Keratinocyte (primary cell): Measurements from ENCODE around the gene KRT35. TPM values are rescaled to one million over a fixed set of nuclear protein-coding genes. Genes with fewer than 3 reads are reported as not detected.

Source experiments
- DNase-seq: peaks from one replicate; pipeline ENCODE4 v3.0.0-alpha.2; 2011; ENCODE audit warnings: low read depth, missing footprints, low spot score
- FAIRE-seq: peaks from 2 replicates; lab custom pipeline; 2011; peaks lifted over from hg19 to GRCh38; lab: Jason Lieb, UNC
- H2AFZ ChIP-seq: 2 replicates; pipeline ENCODE4 v1.6.0; 2012; ENCODE audit warnings: low read length, control low read depth, inconsistent platforms; ENCODE audit not compliant: control insufficient read depth
- H3K27ac ChIP-seq: 2 replicates; pipeline ENCODE4 v1.5.1; 2011; ENCODE audit warnings: low read length; ENCODE audit not compliant: control insufficient read depth, insufficient read depth
- H3K27me3 ChIP-seq: 3 replicates; pipeline ENCODE4 v1.6.0; 2011; ENCODE audit warnings: low read length; ENCODE audit not compliant: control insufficient read depth, insufficient read depth; ENCODE audit errors: extremely low read depth
- H3K36me3 ChIP-seq, 2 experiments: 2 replicates in 1 of 2; 3 replicates in 1 of 2; pipeline ENCODE4 v1.5.1; 2011; ENCODE audit warnings: low read length in 2 of 2, mild to moderate bottlenecking in 1 of 2; ENCODE audit not compliant: control insufficient read depth in 2 of 2, insufficient read depth in 2 of 2; ENCODE audit errors: extremely low read depth in 1 of 2
- H3K4me1 ChIP-seq: 3 replicates; pipeline ENCODE4 v1.5.1; 2011; ENCODE audit warnings: low read length; ENCODE audit not compliant: control insufficient read depth, insufficient read depth; ENCODE audit errors: extremely low read depth
- H3K4me2 ChIP-seq: 3 replicates; pipeline ENCODE4 v1.6.0; 2011; ENCODE audit warnings: low read depth, low read length; ENCODE audit not compliant: control insufficient read depth, insufficient read depth; ENCODE audit errors: extremely low read depth
- H3K4me3 ChIP-seq, 3 experiments: fragments of 200-600 bp in 1 of 3; sonication (generic) in 1 of 3; 2 replicates in 2 of 3; 3 replicates in 1 of 3; pipeline ENCODE4 v1.5.1; 2011 to 2016; ENCODE audit warnings: low read length in 3 of 3, mild to moderate bottlenecking in 3 of 3, control low read depth in 2 of 3, inconsistent platforms in 1 of 3, low read depth in 1 of 3, mixed read lengths in 1 of 3, mixed run types in 1 of 3, moderate library complexity in 1 of 3; ENCODE audit not compliant: control insufficient read depth in 2 of 3, insufficient read depth in 2 of 3; ENCODE audit errors: extremely low read depth in 1 of 3
- H3K79me2 ChIP-seq: 2 replicates; pipeline ENCODE4 v1.6.0; 2012; ENCODE audit warnings: low read length; ENCODE audit not compliant: control insufficient read depth, insufficient read depth
- H3K9ac ChIP-seq: 3 replicates; pipeline ENCODE4 v1.6.0; 2011; ENCODE audit warnings: low read length; ENCODE audit not compliant: control insufficient read depth, insufficient read depth; ENCODE audit errors: extremely low read depth
- H3K9me1 ChIP-seq: 3 replicates; pipeline ENCODE4 v1.6.0; 2011; ENCODE audit warnings: low read length; ENCODE audit not compliant: control insufficient read depth, insufficient read depth; ENCODE audit errors: extremely low read depth
- H3K9me3 ChIP-seq: 2 replicates; pipeline ENCODE4 v1.5.1; 2012; ENCODE audit warnings: low read depth, low read length; ENCODE audit not compliant: control insufficient read depth
- H4K20me1 ChIP-seq: 3 replicates; pipeline ENCODE4 v1.6.0; 2011; ENCODE audit warnings: low read length; ENCODE audit not compliant: control insufficient read depth, insufficient read depth; ENCODE audit errors: extremely low read depth
- EZH2 ChIP-seq: IDR thresholded peaks from one replicate; pipeline ENCODE4 v1.6.1; 2012; ENCODE audit warnings: inconsistent platforms, mild to moderate bottlenecking, low read length, moderate library complexity
- dilution Hi-C: fragments of 300-500 bp; cut with MboI; formaldehyde crosslinking; loops from one replicate; pipeline ENCODE4 v1.7.0; 2020; ENCODE audit warnings: low sequenced_read_pairs; ENCODE audit not compliant: extremely low pct_ligation_motif_present
- polyA plus RNA-seq, 5 experiments: library from polyadenylated mRNA; depleted of rRNA in 3 of 5; stranded (reverse) in 3 of 5; stranded (forward) in 1 of 5; unstranded in 1 of 5; fragments of >200 nt; gene quantifications; 1 replicate in 1 of 5; 2 replicates in 3 of 5; 3 replicates in 1 of 5; pipeline versions ENCODE4 v1.2.1 to v1.2.3, GENCODE V29; 2011 to 2012; ENCODE audit warnings: missing spikeins in 2 of 5, low read depth in 1 of 5, low replicate concordance in 1 of 5
- TF ChIP-seq, protein P1 (sequence below), 3 experiments: IDR thresholded peaks in 1 of 3; conservative IDR thresholded peaks in 1 of 3; optimal IDR thresholded peaks in 1 of 3; 2 replicates in 2 of 3; 3 replicates in 1 of 3; pipeline versions ENCODE3 to v1.5.1; 2011; ENCODE audit warnings: low read length in 3 of 3, mild to moderate bottlenecking in 3 of 3, moderate library complexity in 2 of 3, control low read depth in 1 of 3, inconsistent platforms in 1 of 3; ENCODE audit not compliant: insufficient read depth in 2 of 3; ENCODE audit errors: extremely low read depth in 1 of 3

KRT35 gene
- polyA plus RNA-seq, 1 donor (not counting 4 experiments of a cell fraction or from before 2014, with no cell fraction given), result not detected

DNA sequence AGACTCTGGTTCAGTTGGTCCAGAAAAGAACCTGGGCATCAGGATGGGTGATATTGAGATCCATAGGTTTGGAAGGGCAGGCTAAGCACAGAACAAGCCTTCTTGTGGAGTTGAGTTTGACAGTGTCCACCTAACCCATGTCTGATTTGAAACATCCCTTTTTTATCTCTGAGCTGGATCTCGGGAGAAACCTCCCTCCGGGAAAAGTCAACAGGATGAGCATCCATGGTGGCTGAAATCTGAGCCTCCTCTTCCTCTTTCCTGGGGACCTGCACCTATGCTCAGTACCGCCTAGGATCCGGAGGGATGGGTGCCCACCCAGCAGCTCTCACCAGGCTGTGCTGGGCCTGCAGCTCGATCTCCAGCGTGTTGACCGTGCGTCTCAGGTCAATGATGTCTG is 17.2 kb downstream of the KRT35 start:
- Histone ChIP-seq H4K20me1 (no peaks in the 10 kb centered on the region), H3K4me2 (no peak overlapping the region), H3K36me3 (no peaks in the 10 kb centered on the region), H3K4me3 (no peak overlapping the region), H2AFZ (no peak overlapping the region), H3K9ac (no peak overlapping the region), H3K27ac (no peak overlapping the region), H3K27me3 (no peaks in the 10 kb centered on the region), H3K79me2 (no peaks in the 10 kb centered on the region), H3K9me3 (no peaks in the 10 kb centered on the region), H3K9me1 (no peaks in the 10 kb centered on the region), H3K4me1 (peaks cover 16% of the 10 kb centered on the region)
- no peak for FAIRE-seq
- DNase-seq, result no peak
- TF ChIP-seq, protein P1, sequence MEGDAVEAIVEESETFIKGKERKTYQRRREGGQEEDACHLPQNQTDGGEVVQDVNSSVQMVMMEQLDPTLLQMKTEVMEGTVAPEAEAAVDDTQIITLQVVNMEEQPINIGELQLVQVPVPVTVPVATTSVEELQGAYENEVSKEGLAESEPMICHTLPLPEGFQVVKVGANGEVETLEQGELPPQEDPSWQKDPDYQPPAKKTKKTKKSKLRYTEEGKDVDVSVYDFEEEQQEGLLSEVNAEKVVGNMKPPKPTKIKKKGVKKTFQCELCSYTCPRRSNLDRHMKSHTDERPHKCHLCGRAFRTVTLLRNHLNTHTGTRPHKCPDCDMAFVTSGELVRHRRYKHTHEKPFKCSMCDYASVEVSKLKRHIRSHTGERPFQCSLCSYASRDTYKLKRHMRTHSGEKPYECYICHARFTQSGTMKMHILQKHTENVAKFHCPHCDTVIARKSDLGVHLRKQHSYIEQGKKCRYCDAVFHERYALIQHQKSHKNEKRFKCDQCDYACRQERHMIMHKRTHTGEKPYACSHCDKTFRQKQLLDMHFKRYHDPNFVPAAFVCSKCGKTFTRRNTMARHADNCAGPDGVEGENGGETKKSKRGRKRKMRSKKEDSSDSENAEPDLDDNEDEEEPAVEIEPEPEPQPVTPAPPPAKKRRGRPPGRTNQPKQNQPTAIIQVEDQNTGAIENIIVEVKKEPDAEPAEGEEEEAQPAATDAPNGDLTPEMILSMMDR (optimal IDR thresholded peaks at IDR 0.05 in 1 of 3, IDR thresholded peaks at IDR 0.05 in 1 of 3, conservative IDR thresholded peaks at IDR 0.05 in 1 of 3; ENCODE audit: extremely low read depth in 1 of 3, insufficient read depth in 2 of 3, low read length in 3 of 3), result no peak
- TF ChIP-seq EZH2, result no peak
- dilution Hi-C loops, result no loop called here

DNA sequence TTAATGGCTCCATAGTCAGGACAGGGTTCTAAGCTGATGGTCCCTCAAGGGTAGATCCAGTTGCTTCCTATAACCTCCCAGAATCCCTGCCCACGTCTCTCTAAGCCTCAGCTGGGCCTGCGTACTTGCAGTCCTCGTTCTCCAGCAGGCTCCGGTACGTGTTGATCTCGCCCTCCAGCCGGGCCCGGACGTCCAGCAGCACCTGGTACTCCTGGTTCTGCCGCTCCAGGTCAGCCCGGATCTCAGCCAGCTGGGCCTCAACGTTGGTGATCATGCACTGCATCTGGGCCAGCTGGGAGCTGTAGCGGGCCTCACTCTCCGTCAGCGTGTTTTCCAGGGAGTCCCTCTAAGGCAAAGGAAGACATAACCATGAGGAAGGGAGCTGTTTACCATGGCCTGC is 18.2 kb downstream of the KRT35 start:
- no peaks in the 10 kb centered on the region for H3K9me3 ChIP-seq
- dilution Hi-C loops, result no loop called here
- no peaks in the 10 kb centered on the region for H3K27me3 ChIP-seq
- no peak overlapping the region for H3K4me3 ChIP-seq
- H2AFZ ChIP-seq, result no peak overlapping the region
- DNase-seq, result no peak
- no peak overlapping the region for H3K9ac ChIP-seq
- no peaks in the 10 kb centered on the region for H3K9me1 ChIP-seq
- H4K20me1 ChIP-seq, result no peaks in the 10 kb centered on the region
- H3K27ac ChIP-seq, result no peak overlapping the region
- peaks cover 16% of the 10 kb centered on the region for H3K4me1 ChIP-seq
- no peaks in the 10 kb centered on the region for H3K36me3 ChIP-seq
- no peak for TF ChIP-seq EZH2
- TF ChIP-seq, protein P1 (optimal IDR thresholded peaks at IDR 0.05 in 1 of 3, IDR thresholded peaks at IDR 0.05 in 1 of 3, conservative IDR thresholded peaks at IDR 0.05 in 1 of 3; ENCODE audit: extremely low read depth in 1 of 3, insufficient read depth in 2 of 3, low read length in 3 of 3), result no peak
- H3K79me2 ChIP-seq, result no peaks in the 10 kb centered on the region
- no peak overlapping the region for H3K4me2 ChIP-seq
- no peak for FAIRE-seq
